Measurements from ENCODE around the gene CLDN4. TPM values are rescaled to one million over a fixed set of nuclear protein-coding genes. Genes with fewer than 3 reads are reported as not detected.

Gene CLDN4
- total and polyA plus RNA-seq, 2 donors (not counting 3 experiments of a cell fraction or from before 2014, with no cell fraction given): 0.13 to 0.15 TPM

DNA sequence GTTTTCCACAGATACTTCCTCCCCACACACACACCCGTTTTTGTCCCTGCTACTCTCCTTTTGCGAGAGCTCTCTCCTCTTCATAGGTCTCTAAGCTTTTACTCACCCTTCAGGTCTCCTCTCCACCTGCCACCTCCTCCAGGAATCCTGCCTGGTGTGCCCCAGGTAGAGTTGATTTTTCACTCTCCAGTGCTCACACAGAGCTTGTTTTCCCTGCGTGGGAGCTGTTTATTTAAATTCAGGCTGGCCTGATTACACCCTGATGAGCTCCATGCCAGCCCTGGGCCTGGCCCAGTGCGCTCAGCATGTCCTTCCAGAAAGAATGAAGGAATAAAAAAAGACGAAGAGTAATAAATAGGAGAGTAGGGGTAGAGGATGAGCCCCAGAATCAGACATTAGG lies 7.5 kb upstream of the CLDN4 start:
- POLR2A ChIA-PET: no interaction called here
- no peaks in the 10 kb centered on the region for H3K9me3 ChIP-seq (replicated peaks; ENCODE audit: control insufficient read depth, insufficient read depth, low read length)
- no peak for TF ChIP-seq FOS (IDR thresholded peaks at IDR 0.05; ENCODE audit: borderline replicate concordance, insufficient read depth, low read length)
- TF ChIP-seq, protein P1, sequence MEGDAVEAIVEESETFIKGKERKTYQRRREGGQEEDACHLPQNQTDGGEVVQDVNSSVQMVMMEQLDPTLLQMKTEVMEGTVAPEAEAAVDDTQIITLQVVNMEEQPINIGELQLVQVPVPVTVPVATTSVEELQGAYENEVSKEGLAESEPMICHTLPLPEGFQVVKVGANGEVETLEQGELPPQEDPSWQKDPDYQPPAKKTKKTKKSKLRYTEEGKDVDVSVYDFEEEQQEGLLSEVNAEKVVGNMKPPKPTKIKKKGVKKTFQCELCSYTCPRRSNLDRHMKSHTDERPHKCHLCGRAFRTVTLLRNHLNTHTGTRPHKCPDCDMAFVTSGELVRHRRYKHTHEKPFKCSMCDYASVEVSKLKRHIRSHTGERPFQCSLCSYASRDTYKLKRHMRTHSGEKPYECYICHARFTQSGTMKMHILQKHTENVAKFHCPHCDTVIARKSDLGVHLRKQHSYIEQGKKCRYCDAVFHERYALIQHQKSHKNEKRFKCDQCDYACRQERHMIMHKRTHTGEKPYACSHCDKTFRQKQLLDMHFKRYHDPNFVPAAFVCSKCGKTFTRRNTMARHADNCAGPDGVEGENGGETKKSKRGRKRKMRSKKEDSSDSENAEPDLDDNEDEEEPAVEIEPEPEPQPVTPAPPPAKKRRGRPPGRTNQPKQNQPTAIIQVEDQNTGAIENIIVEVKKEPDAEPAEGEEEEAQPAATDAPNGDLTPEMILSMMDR (IDR thresholded peaks at IDR 0.05; ENCODE audit: extremely low read depth in 1 of 2, insufficient read depth in 1 of 2, low read depth in 1 of 2, low read length in 2 of 2): no peak
- TF ChIP-seq GATA2 (IDR thresholded peaks at IDR 0.05; ENCODE audit: insufficient read depth, insufficient read length, low read depth, low read length): no peak
- no peak for TF ChIP-seq POLR2A (IDR thresholded peaks at IDR 0.05; ENCODE audit: low read depth, low read length)
- no peak for TF ChIP-seq EZH2 (IDR thresholded peaks at IDR 0.05; ENCODE audit: borderline replicate concordance, low read depth, low read length, severe bottlenecking)
- TF ChIP-seq POLR2AphosphoS5 (IDR thresholded peaks at IDR 0.05; ENCODE audit: insufficient read depth, low read depth, low read length): no peak
- TF ChIP-seq, protein P2, sequence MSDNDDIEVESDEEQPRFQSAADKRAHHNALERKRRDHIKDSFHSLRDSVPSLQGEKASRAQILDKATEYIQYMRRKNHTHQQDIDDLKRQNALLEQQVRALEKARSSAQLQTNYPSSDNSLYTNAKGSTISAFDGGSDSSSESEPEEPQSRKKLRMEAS (IDR thresholded peaks at IDR 0.05; ENCODE audit: insufficient read depth, insufficient read length): no peak
- TF ChIP-seq MYC (IDR thresholded peaks at IDR 0.05; ENCODE audit: low read depth, low read length): no peak
- TF ChIP-seq JUN (IDR thresholded peaks at IDR 0.05; ENCODE audit: borderline replicate concordance, insufficient read depth, insufficient read length, low read depth): no peak
- intact Hi-C loops (cut with micrococcal nuclease) (no loop called here), dilution Hi-C loops (cut with MboI; ENCODE audit: extremely low pct_ligation_motif_present, low sequenced_read_pairs) (no loop called here)
- H4K20me1 ChIP-seq (replicated peaks; ENCODE audit: control insufficient read depth, extremely low read depth, insufficient read depth, low read length): no peaks in the 10 kb centered on the region
- no peaks in the 10 kb centered on the region for H3K9me1 ChIP-seq (replicated peaks; ENCODE audit: control insufficient read depth, extremely low read depth, insufficient read depth, low read length)
- no peak overlapping the region for H2AFZ ChIP-seq (ENCODE audit: low read depth, low read length)
- H3K4me2 ChIP-seq (ENCODE audit: insufficient read depth, low read length): no peak overlapping the region
- no peak overlapping the region for H3K9ac ChIP-seq (replicated peaks; ENCODE audit: extremely low read depth, insufficient read depth, low read length)
- no peaks in the 10 kb centered on the region for H3K79me2 ChIP-seq (ENCODE audit: control insufficient read depth, insufficient read depth, low read length)
- H3K4me3 ChIP-seq (replicated peaks in 1 of 3; ENCODE audit: insufficient read depth in 1 of 3, low read depth in 1 of 3, low read length in 3 of 3): no peak overlapping the region
- no peaks in the 10 kb centered on the region for H3K36me3 ChIP-seq (ENCODE audit: control insufficient read depth in 2 of 2, extremely low read depth in 1 of 2, insufficient read depth in 2 of 2, low read length in 2 of 2)
- H3K4me1 ChIP-seq (ENCODE audit: control insufficient read depth, extremely low read depth, insufficient read depth, low read length): peaks cover 5% of the 10 kb centered on the region
- FAIRE-seq: no peak
- BruUV-seq (replicated peaks): no TSS peak
- no peak for DNase-seq (ENCODE audit: low read depth, low spot score)
- no peak overlapping the region for H3K27ac ChIP-seq (ENCODE audit: insufficient read depth, low read depth, low read length)
- CTCF ChIA-PET: interaction anchor here (0.6 to 1.8 kb wide), 7 partner anchors 11 to 52 kb away, joined by 3 to 9 read pairs (median 4); no protein-coding TSS in a partner anchor
- H3K27me3 ChIP-seq (ENCODE audit: control insufficient read depth in 2 of 2, insufficient read depth in 2 of 2, low read length in 2 of 2): no peaks in the 10 kb centered on the region
